Activated naive CD4-positive, alpha-beta T cell treated with anti-CD3 and anti-CD28 coated beads, Interleukin-2, amount 10 ng/mL, durations not matched to agents 7 days and 5 days (primary cell): ENCODE data around the gene LRRC37A.
"Not testable (repeated sequence)": the region's sequence is repeated elsewhere in the genome, so short reads cannot be mapped to it uniquely, and the experiment has no call there.

Source experiments
- CTCF ChIA-PET: fragments of 350-600 bp; sonication (Branson Sonifier 250); formaldehyde crosslinking; loops from one replicate; lab custom pipeline; 2021; ENCODE audit warnings: antibody characterized with exemption; lab: Charles Lee
- DNase-seq: peaks from one replicate; pipeline ENCODE4 v3.0.0-alpha.2; 2020
- H3K27ac Mint-ChIP-seq: one replicate; pipeline ENCODE4 v1.8.0; 2021; ENCODE audit warnings: mild to moderate bottlenecking, moderate library complexity, mixed read lengths
- H3K27me3 Mint-ChIP-seq: one replicate; pipeline ENCODE4 v1.8.0; 2021; ENCODE audit warnings: mild to moderate bottlenecking, mixed read lengths
- H3K36me3 Mint-ChIP-seq: one replicate; pipeline ENCODE4 v1.8.0; 2021; ENCODE audit warnings: mixed read lengths
- H3K4me1 Mint-ChIP-seq: one replicate; pipeline ENCODE4 v1.8.0; 2021; ENCODE audit warnings: mixed read lengths
- H3K4me3 Mint-ChIP-seq: one replicate; pipeline ENCODE4 v1.8.0; 2021; ENCODE audit warnings: mild to moderate bottlenecking, moderate library complexity, mixed read lengths
- H3K9me3 Mint-ChIP-seq: one replicate; pipeline ENCODE4 v1.8.0; 2021; ENCODE audit warnings: mixed read lengths

Gene LRRC37A

DNA sequence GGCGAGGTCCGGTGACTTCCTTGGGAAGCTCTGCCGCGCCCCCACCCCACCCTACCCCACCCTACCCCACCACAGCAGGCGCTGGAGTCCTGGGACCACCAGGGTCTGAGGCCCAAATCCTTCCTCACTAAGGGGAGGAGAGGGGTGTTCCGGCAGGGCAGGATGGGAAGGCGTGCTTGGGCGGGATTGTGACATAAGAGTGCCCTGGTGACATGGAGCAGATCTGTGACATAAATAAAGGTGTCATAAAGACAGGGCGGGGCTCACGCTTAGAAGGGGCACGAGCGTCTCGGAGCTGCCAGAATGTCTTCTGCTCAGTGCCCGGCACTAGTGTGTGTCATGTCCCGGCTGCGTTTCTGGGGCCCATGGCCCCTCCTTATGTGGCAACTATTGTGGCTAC, at the start of gene LRRC37A:
Gene LRRC37A (plus strand): TSS at position 301 of the 400 bp plus-strand sequence. CDS start 3 bp downstream, at position 304.
- DNase-seq, H3K27ac Mint-ChIP-seq, H3K4me3 Mint-ChIP-seq, CTCF ChIA-PET, H3K36me3 Mint-ChIP-seq, H3K9me3 Mint-ChIP-seq, H3K27me3 Mint-ChIP-seq: not testable (repeated sequence)
- peaks cover 11% of the 10 kb centered on the region for H3K4me1 Mint-ChIP-seq

DNA sequence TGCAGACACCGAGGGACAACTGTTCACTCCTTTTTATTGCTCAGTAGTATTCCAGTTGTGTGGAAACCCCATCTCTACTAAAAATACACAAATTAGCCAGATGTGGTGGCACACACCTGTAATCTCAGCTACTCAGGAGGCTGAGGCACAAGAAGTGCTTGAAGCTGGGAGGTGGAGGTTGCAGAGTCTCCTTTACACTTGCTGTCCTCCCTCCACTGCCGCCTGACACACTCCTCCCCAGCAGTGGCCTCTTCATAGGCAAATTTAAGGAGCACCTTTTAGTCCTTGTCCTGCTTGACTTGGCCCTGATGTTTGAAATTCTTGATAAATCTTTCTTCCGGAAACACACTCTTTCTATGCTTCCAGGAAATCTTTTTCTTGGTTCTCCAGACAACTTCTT, 45.8 kb upstream of the LRRC37A start:
- H3K9me3 Mint-ChIP-seq, DNase-seq, H3K27ac Mint-ChIP-seq, CTCF ChIA-PET, H3K36me3 Mint-ChIP-seq, H3K4me1 Mint-ChIP-seq, H3K4me3 Mint-ChIP-seq: not testable (repeated sequence)
- H3K27me3 Mint-ChIP-seq: peaks cover 42% of the 10 kb centered on the region

DNA sequence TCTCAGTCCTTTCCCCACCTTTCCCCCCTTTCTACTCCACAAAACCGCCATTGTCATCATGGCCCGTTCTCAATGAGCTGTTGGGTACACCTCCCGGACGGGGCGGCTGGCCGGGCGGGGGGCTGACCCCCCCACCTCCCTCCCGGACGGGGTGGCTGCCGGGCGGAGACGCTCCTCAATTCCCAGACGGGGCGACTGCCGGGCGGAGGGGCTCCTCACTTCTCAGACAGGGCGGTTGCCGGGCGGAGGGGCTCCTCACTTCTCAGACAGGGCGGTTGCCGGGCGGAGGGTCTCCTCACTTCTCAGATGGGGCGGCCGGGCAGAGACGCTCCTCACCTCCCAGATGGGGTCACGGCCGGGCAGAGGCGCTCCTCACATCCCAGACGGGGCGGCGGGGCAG, 42.1 kb upstream of the LRRC37A start:
- H3K4me3 Mint-ChIP-seq: not testable (repeated sequence)

DNA sequence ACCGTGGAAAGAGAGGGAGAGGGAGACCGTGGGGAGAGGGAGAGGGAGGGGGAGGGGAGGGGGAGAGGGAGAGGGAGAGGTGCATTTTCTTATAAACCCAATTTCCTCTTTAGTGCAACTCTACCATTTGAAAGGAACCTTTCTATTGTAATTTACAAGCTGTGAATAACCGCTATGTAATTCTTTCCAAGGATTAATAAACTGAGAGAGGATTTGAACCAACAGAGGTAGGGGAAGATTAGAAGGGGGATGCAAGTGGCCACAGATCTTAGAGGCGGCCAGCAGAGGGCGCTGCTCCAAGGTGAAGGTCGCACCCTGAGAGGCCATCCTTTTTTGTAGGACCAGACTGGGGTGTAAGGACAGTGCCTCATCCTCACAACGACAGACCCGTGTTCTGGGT, 41.2 kb upstream of the LRRC37A start:
- H3K27ac Mint-ChIP-seq, H3K36me3 Mint-ChIP-seq, H3K9me3 Mint-ChIP-seq, H3K4me3 Mint-ChIP-seq, H3K4me1 Mint-ChIP-seq, CTCF ChIA-PET: not testable (repeated sequence)
- DNase-seq: peak; percentile 90
- peaks cover 29% of the 10 kb centered on the region for H3K27me3 Mint-ChIP-seq

More for the DNA sequence above, 42.1 kb upstream of the LRRC37A start:
- DNase-seq, H3K9me3 Mint-ChIP-seq, H3K36me3 Mint-ChIP-seq, CTCF ChIA-PET, H3K4me1 Mint-ChIP-seq, H3K27ac Mint-ChIP-seq: not testable (repeated sequence)
- peaks cover 37% of the 10 kb centered on the region for H3K27me3 Mint-ChIP-seq

- H3K4me3 Mint-ChIP-seq, H3K4me1 Mint-ChIP-seq, H3K36me3 Mint-ChIP-seq, H3K27ac Mint-ChIP-seq, H3K9me3 Mint-ChIP-seq, CTCF ChIA-PET, DNase-seq: not testable (repeated sequence)
- peaks cover 24% of the 10 kb centered on the region for H3K27me3 Mint-ChIP-seq
Observed at GRCh38 chr17:46254215-46254614, 40.7 kb upstream of the LRRC37A start.

GRCh38 chr17:46256369-46256768, 38.6 kb upstream of the LRRC37A start:
- DNase-seq, H3K36me3 Mint-ChIP-seq, H3K4me1 Mint-ChIP-seq, H3K27ac Mint-ChIP-seq, H3K4me3 Mint-ChIP-seq, H3K9me3 Mint-ChIP-seq: not testable (repeated sequence)
- H3K27me3 Mint-ChIP-seq: peaks cover 20% of the 10 kb centered on the region
- CTCF ChIA-PET: interaction anchor here (1.2 kb wide), 1 partner anchor 667 kb away, joined by 5 read pairs; no protein-coding TSS in a partner anchor

- peaks cover 56% of the 10 kb centered on the region for H3K27me3 Mint-ChIP-seq
- DNase-seq, H3K9me3 Mint-ChIP-seq, CTCF ChIA-PET, H3K27ac Mint-ChIP-seq, H3K36me3 Mint-ChIP-seq: not testable (repeated sequence)
- peaks cover 14% of the 10 kb centered on the region for H3K4me1 Mint-ChIP-seq
- H3K4me3 Mint-ChIP-seq: peak overlapping the region; percentile 63
Observed at GRCh38 chr17:46259845-46260661, 34.9 kb upstream of the LRRC37A start.

- peaks cover 30% of the 10 kb centered on the region for H3K4me1 Mint-ChIP-seq
- H3K27me3 Mint-ChIP-seq: peaks cover 74% of the 10 kb centered on the region
- H3K9me3 Mint-ChIP-seq: no peaks in the 10 kb centered on the region
- H3K27ac Mint-ChIP-seq: no peak overlapping the region
- H3K4me3 Mint-ChIP-seq: no peak overlapping the region
- CTCF ChIA-PET: interaction anchor here (1.6 kb wide), 1 partner anchor 669 kb away, joined by 3 read pairs; no protein-coding TSS in a partner anchor
- no peaks in the 10 kb centered on the region for H3K36me3 Mint-ChIP-seq
- no peak for DNase-seq
Observed at GRCh38 chr17:46262271-46262670, 32.7 kb upstream of the LRRC37A start.

GRCh38 chr17:46264456-46265198, 30.3 kb upstream of the LRRC37A start:
- peak overlapping the region; percentile 5 for H3K4me3 Mint-ChIP-seq
- CTCF ChIA-PET: interaction anchor here (1.2 kb wide), 1 partner anchor 672 kb away, joined by 4 read pairs; no protein-coding TSS in a partner anchor
- H3K27me3 Mint-ChIP-seq: peaks cover 94% of the 10 kb centered on the region
- no peaks in the 10 kb centered on the region for H3K36me3 Mint-ChIP-seq
- H3K27ac Mint-ChIP-seq: peak overlapping the region; percentile 8
- peaks cover 38% of the 10 kb centered on the region for H3K4me1 Mint-ChIP-seq
- H3K9me3 Mint-ChIP-seq: no peaks in the 10 kb centered on the region
- peak; percentile 37 for DNase-seq

- peak overlapping the region; percentile 74 for H3K4me3 Mint-ChIP-seq
- H3K36me3 Mint-ChIP-seq, CTCF ChIA-PET, H3K9me3 Mint-ChIP-seq: not testable (repeated sequence)
- peaks cover 95% of the 10 kb centered on the region for H3K27me3 Mint-ChIP-seq
- peaks cover 35% of the 10 kb centered on the region for H3K4me1 Mint-ChIP-seq
- peak; percentile 38 for DNase-seq
- H3K27ac Mint-ChIP-seq: peak overlapping the region; percentile 20
Observed at GRCh38 chr17:46266063-46266655, 28.8 kb upstream of the LRRC37A start.

DNA sequence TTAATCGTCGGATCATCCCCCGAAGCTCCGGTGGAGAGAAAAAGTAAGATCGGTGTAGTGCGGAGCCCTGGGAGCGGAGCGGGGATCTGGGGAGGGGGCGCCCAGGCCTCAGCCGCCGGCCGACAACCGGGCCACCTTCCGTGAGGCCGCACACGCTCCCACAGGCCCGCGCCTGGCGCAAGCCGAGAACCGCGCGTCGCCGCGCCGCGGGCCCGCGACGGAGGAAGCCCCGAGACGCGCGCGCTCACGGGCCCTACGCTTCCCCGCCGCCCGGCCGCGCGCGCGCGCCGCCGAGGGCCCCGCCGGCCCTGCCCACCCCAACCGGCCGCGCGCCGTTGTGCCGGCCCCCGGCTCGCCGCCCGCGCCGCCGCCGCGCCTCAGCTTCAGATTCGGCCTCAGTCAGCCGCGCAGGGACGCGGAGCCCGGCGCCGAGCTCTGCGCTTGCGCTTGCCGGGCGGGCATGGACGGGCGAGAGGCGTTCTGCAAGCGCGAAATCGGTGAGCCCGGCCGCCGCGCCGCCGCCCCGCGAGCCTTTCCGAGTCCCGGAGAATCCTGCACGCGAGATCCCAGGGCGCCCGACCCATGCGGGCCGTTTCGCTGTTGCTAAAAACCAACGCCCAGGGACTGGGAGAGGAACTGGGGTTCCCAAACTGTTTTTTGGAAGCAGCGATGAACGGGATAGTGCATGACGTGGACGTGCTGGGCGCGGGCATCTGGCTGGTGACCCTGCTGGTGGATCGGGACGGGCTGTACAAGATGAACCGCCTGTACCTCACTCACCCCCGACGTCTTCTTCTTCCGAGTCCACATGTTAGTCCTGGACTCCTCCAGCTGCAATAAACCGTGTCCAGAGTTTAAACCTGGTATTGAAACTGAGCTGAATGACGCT, 28.0 kb upstream of the LRRC37A start:
- Mint-ChIP-seq H3K4me1 (peaks cover 35% of the 10 kb centered on the region), H3K4me3 (peak overlapping the region; percentile 81), H3K27ac (peak overlapping the region; percentile 20), H3K9me3 (no peaks in the 10 kb centered on the region), H3K27me3 (peaks cover 95% of the 10 kb centered on the region), H3K36me3 (no peaks in the 10 kb centered on the region)
- peak; percentile 75 for DNase-seq
- CTCF ChIA-PET: interaction anchor here (0.6 to 1.5 kb wide), 3 partner anchors 20 to 676 kb away, joined by 3 read pairs; no protein-coding TSS in a partner anchor

- DNase-seq: no peak
- Mint-ChIP-seq H3K27me3 (peaks cover 73% of the 10 kb centered on the region), H3K4me3 (no peak overlapping the region), H3K9me3 (no peaks in the 10 kb centered on the region), H3K36me3 (no peaks in the 10 kb centered on the region), H3K27ac (no peak overlapping the region), H3K4me1 (peaks cover 24% of the 10 kb centered on the region)
- CTCF ChIA-PET: interaction anchor here (1.1 kb wide), 1 partner anchor 17 kb away, joined by 4 read pairs; no protein-coding TSS in a partner anchor
Observed at GRCh38 chr17:46270032-46270431, 24.9 kb upstream of the LRRC37A start.

GRCh38 chr17:46273541-46274236, 21.2 kb upstream of the LRRC37A start:
- no peaks in the 10 kb centered on the region for H3K36me3 Mint-ChIP-seq
- H3K27me3 Mint-ChIP-seq: peaks cover 58% of the 10 kb centered on the region
- no peak overlapping the region for H3K4me3 Mint-ChIP-seq
- H3K4me1 Mint-ChIP-seq: no peaks in the 10 kb centered on the region
- no peaks in the 10 kb centered on the region for H3K9me3 Mint-ChIP-seq
- DNase-seq: no peak
- H3K27ac Mint-ChIP-seq: no peak overlapping the region
- CTCF ChIA-PET: no interaction called here
